SH-SY5Y (cell line): ENCODE measurements around the gene LMAN2.

Experiments used
- GATA2 ChIP-seq: IDR thresholded peaks from 2 replicates; pipeline ENCODE4 v1.6.1; 2011; ENCODE audit warnings: mild to moderate bottlenecking, low read depth, low read length
- GATA3 ChIP-seq: IDR thresholded peaks from 2 replicates; pipeline ENCODE4 v1.6.1; 2011; ENCODE audit warnings: low read depth, mild to moderate bottlenecking, low read length, moderate library complexity

GRCh38 chr5:177350776-177351391 lies 584 bp downstream of the LMAN2 start:
- TF ChIP-seq GATA2 (no peak), GATA3 (no peak)
